NCI-H446 treated with DMSO at 0.1 percent for 48 hours (cell line): ENCODE data around the gene WDFY1.
A peak's percentile ranks its signal among the peaks of the same experiment; 100 is the strongest.

ENCODE experiments used
- DNase-seq: peaks from one replicate; lab custom pipeline; 2025; lab: John Stamatoyannopoulos, UW

Gene WDFY1, protein sequence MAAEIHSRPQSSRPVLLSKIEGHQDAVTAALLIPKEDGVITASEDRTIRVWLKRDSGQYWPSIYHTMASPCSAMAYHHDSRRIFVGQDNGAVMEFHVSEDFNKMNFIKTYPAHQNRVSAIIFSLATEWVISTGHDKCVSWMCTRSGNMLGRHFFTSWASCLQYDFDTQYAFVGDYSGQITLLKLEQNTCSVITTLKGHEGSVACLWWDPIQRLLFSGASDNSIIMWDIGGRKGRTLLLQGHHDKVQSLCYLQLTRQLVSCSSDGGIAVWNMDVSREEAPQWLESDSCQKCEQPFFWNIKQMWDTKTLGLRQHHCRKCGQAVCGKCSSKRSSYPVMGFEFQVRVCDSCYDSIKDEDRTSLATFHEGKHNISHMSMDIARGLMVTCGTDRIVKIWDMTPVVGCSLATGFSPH

DNA sequence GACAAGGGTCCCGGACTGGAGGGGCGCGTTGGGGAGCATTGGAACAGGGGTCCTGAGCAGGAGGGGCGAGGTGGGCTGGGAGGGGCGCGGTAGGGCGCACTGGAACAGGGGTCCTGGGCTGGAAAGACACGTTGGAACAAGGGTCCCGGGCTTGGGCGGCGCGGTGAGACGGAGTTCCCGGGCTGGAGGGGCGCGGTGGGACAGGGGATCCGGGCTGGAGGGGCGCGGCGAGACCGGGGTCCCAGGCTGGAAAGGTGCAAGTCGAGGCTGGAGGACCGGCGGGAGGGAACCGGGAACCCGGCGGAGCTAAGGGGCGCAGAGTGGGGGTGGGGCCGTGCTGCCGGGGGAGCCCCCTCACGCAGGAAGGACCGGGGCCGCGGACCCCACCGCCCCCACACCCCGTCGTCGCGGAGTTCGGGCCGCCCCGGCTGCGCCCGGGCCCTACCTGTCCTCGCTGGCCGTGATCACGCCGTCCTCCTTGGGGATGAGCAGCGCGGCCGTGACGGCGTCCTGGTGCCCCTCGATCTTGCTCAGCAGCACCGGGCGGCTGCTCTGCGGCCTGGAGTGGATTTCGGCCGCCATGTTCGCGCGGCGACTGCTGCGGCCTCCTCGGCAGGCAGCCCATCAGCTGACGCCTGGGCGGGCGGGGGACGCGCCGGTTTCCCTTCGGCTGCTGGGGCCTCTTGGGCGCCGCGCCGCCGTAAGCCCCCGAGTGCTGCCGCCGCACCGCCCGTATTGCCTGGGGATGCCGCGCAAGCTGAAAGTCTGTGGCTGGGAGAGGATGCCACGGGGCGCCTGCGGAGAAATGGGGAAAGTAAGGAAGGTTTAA is at the start of gene WDFY1:
TSS of gene WDFY1 (minus strand) at position 633 of the 829 bp plus-strand sequence. CDS start at position 582, 51 bp downstream.
- DNase-seq: peak; percentile 63

DNA sequence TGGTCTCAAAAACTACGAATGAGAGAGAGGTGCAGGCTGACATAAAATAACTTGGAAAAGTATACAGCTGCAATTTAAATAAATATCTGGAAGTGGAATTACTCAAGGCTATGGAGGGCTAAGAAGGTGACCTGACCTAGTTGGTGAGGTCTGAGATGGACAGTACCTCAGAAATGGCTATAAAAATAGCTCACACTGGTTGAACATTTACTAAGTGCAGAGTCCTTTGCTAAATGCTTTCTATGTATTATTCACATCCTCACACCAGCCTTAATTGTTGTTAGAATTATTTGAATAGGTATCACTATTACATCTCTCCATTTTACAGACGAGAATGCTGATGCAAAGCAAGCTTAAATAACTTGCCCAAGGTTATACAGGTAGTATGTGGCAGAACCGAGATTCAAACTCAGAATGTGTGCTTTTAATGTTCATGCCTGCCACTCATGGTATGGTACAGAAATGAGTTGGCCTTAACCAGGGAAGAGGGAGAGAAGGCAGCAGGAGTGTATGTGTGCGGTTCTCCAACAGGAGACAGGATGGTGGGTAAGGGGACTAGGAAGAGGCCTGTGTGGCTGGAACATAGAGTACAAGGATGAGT is 49.5 kb upstream of the WDFY1 start:
- DNase-seq: no peak

DNA sequence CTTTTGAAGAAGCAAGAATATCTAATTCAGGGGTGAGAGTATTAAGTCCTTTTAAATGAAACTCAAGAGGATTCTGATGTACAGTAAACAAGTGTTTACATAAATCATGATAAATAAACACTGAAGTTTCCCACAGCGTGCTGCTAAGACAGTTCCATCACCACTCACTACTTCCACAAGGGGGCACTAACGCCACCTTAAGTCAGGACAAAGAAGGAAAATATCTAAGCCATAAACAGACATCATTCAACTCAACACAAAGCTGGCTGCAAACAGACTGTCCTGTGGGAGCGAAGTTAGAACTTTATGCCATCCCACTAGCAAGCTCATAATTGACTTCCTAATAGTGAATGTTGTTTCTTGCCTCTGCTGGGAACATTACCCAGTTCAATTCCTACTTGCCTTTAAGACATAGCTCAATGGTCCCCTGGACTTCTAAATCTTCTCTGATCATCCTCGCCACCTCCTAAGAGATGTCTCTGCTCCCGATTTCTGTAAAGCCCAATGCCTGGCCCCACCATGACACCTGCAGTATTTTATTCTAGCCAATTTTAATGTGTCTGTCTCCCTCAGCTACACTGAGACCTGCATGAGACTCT is 48.6 kb upstream of the WDFY1 start:
- peak; percentile 29 for DNase-seq

DNA sequence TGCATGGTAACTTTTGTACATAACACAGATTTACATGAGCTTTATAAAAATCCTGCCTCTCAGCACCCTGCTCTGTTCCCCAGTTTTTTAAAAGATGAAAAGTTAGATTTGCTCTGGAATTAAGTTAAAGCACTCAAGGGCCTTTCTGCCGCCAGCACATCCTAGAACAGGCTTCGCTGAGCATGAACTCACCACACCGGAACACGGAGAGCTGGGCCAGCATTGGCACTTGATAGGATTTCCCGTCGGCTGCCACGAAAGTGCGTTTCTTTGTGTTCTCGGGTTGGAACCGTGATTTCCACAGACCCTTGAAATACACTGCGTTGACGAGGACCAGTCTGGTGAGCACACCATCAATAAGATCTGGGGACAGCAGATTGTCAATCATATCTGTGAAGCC is 46.5 kb upstream of the WDFY1 start:
- DNase-seq: no peak

DNA sequence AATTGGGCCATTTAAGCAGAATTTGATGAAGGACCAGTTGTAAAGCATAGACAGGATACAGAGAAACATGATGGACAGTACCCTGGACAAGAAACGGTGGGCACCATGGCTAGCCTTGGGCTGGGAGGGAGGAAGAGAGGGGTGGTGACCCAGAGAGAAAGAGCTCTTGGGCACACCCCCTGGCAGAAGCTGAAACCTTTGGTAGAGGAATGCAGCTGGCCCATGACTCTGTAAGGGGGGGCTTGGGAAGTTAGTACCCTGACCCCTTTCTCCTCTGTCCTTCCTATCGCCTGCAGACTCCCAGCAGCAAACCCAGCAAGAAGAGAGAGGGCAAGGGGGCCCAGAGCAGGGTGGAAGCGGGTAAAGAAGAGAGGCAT is 44.7 kb upstream of the WDFY1 start:
- no peak for DNase-seq

DNA sequence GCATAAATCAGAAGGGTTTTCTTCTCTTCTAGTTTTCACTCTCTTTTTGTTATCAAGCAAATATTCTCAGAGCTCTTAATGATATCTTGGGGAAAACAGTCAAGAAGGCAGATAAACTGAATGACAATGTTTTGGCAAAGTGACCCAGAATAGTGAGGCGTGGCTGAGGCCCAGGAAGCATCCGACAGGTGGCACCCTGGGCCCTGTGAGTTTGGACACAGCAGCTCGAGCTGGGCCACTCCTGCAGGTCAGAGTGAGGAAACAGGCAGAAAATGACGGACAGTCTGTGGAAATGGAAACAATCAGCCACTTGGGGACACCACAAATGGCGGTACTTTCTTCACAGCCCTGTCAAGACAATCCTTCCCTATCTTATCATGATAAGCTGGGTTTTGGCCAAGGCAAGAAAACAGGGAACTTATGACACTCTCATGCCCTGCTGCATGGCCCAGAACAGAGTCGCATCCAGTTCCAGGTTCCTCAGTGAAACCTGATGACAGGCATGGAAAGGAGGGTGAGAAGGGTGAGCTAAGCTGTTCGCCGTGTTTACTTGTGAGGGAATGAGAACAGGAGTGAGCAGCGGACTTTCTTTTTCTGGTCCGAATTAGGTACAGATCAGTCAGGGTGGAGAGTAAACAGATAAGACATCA is 44.2 kb upstream of the WDFY1 start:
- DNase-seq: no peak

DNA sequence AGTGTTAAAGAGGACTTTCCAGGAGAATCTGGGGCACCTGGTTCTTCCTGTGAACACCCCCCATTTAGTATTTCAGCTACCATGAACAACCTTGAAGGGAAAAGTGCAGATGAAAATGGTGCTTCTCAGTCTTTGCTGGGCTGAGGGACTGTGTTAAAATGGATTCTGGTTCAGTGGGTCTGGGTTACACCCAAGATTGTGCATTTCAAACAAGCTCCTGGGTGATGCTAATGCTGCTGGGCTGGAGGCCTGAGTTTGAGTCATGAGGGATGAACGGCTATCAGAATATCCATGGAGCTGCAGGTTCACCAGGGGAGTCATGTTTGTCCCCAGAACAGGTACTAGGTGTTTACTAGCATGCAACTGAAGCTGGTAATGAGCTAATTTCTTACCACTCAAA is 36.1 kb upstream of the WDFY1 start:
- DNase-seq: no peak

DNA sequence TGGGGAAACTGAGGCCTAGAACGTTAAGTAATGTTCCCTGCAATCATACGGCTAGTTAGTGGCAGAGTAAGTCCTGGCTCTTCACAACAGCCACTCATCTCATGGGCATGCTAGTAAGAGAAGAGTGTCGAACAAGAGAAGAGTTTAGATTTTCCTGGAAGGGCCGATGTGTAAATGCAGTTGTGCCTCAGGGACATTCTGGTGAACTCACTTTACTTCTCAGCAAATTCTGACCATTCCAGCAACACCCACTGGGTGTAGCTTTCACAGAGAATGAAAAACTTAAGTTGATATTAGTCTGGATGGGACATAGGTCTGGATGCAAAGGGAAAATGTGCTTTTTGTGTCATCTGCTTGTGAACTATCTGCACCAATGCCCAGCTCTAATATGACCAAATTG is 35.7 kb upstream of the WDFY1 start:
- no peak for DNase-seq

DNA sequence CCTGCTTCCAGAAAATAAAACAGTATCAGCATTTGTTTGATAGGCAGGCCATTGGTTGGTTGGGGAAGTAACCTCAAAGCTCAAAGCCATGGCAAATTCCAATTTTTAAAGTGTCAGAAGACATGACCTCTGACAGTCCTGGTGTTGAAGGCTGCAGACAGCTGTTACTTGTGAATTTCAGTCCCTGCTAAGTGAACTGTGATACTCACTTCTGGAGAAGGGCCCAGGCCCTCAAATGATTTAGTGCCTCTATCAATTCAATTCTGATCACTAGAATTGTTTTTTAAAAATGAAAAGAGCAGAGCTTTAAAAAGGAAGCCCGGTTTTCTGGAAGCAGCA is 35.2 kb upstream of the WDFY1 start:
- no peak for DNase-seq

DNA sequence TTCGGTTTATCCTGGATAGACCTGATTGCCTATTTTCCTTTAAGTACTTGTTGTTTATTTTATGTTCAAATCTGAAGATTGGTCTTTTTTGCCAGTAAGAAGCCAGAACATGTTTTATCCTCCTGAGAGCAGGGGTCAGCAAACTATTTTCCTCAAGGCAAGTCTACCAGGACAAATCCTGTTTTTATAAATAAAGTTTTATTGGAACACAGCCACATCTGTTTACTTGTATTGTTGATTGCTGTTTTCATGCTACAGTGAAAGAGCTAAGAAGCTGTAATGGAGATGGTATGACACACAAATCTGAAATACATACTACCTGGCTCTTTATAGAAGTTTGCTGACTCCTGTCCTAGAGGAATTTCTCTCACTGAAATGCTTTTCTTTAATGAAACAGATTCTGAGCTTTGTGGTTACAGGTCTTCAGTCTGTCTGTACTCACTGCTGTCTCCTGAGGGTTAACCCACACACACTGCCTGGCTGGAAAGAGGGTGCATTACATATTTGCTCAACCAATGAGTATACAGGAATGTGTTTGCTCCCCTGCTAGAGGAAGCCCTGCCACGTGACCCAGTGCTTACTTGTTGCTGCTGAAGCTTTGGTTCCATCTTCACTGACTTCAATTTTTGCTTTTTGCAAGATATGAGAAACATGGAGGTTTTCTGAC is 34.7 kb upstream of the WDFY1 start:
- DNase-seq: no peak

DNA sequence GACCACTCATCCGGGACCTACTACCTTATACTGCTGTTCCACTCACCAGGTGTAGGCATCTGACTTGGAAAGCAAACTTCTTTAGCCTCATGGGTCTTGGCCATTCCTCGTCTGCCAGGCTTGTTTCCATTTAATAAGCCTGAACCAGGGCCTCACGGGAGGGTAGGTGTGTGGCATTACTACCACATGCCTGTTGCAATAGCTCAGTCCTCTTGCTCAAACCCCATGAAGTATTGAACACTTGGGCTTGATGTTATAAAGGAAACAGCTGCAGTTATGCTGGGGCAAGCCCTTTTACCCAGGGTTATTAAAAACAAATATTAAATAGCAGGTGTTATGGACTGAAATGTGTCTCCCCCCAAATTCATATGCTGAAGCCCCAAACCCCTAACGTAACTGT is 33.3 kb upstream of the WDFY1 start:
- no peak for DNase-seq

DNA sequence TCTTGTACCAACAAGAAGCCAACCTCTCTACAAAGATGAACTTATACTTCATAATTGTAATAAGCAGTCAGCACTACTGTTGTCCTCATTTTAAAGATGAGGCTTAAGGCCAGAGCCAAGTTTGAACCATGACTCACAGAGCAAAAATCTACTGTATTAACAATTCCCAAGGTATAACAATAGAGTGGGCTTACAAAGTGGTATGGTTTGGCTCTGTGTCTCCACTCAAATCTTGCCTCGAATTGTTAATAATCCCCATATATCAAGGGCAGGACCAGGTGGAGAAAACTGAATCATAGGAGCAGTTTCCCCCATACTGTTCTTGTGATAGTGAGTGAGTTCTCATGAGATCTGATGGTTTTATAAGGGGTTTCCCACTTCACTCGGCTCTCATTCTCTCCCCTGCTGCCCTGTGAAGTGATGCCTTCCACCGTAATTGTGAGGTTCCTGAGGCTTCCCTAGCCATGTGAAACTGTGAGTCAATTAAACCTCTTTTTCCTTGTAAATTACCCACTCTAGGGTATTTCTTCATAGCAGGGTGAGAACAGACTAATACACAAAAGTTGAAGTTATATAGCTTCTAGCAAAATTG is 31.6 kb upstream of the WDFY1 start:
- DNase-seq: no peak

DNA sequence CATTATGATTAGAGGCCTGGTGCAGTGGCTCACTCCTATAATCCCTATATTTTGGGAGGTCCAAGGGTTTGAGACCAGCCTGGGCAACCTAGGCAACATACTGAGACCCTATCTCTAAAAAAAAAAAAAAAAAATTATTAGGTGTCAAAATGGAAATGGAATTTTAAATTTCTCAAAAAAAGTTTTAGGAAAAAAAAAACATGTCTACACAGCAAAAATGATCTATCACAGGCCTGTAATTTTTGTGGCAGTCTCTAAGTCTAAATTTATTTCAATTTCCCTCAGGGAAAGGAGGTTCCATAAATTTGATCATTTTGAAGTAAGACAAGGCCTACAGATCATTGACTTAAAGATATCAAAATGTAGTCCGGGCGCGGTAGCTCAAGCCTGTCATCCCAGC is 28.5 kb upstream of the WDFY1 start:
- no peak for DNase-seq

DNA sequence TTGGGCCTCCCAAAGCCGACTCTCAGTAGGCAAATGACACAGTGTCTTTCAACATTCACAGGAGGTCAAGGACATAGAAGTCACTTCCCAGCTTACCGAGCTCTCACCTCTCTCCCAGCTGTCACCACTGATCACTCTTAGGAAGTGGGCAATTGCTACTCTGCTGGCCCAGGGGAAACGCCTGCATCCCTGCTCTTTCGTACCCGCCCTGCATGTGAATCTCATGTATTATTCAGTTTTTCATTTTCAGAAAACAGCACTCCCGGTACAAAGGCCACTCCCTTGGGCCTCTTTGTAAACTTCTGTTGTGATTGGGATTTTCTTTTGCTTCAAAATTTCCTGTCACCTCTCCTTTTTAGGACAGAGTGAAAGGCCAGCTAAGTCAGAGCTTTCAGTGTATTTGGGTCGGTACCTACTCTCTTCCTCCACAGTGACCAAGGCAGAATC is 27.5 kb upstream of the WDFY1 start:
- no peak for DNase-seq

DNA sequence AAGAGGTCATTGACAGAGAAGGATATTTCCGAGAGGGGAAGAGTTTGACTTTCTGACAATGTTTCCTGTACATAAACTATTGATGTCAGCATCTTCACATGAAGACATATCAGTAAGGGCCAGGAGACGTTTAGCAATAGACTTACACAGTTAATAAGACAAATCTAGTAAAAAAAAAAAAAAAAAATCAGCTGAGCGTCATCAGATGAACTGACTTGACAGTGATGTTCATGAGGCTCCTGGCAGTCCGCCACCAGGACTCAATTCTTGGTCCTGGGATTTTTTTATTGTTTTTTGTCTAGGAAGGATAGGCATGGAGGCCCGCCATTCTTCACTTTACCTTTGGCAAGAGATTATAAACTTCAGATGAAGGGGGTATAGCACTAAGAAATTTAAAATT is 26.6 kb upstream of the WDFY1 start:
- no peak for DNase-seq

DNA sequence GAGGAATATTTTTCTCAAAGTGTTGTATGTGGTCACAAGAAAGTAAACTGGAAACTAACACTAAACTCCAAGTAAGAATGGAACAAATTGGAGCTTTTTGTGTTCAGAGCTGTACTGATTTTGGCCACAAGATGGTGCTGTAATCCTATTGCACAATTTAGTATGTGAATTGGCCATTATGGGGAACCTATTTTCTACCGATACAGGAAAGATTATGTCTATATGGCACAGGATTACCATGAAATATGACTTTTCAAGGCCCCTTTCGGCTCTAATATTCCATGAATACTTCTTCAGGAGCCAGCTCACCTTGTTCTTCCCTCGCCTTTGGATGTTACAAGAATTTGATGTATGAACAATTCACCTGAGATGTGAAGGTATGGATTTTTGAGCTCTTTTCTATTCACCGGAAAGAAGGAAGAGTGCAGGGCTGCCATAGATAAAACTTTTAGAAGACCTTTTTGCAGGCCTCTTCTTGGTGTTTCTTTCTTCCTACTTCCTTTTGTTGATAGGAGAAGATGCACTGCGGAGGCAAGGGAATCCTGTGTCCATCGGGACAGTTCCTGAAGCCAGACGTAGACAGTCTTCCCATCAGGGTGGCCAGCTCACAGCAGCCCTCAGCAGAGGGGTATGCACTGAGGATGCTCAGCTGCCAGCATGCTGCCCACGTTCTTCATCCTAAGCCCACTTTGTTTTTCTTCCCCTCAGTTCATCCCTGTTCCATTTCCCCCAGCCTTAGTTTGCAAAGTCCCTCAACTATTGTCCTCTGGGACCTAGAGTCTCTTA is 25.4 kb upstream of the WDFY1 start:
- DNase-seq: peak; percentile 1

DNA sequence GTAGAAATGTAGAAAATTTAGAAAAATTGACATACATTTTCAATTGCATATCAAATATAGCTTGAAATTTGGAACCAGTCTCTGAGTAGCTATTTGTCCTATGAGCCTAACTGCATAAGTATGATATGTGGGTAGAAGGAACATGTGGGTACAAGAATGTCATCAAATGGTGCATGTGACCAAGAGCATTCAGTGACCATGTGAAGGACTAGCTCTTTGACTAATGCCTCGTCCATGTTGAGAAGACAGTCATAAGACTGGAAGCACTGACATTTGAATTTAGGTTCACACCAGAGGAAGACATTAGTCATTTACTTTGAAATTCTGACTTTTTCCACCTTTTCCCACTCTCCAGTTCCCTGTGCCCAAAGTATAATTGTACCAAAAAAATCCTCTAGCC is 24.7 kb upstream of the WDFY1 start:
- no peak for DNase-seq

DNA sequence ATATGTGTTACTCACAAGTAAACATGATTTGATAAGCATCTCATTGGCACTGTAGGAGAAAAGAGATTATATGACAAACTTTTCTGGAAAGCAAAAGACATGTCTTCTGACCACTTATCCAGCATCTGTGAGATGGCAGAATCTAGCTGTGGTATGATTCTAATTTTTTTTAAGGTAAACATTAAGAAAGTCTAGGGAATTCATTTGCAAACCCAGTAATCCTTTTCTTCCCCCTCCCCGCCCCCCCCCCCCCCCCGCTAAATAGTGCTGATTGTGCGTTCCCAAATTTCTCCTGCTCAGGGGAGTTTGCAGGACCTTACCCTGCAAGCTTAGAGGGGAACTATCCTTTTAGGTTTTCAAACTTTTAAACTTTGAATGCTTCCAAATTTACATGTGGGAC is 24.2 kb upstream of the WDFY1 start:
- no peak for DNase-seq

DNA sequence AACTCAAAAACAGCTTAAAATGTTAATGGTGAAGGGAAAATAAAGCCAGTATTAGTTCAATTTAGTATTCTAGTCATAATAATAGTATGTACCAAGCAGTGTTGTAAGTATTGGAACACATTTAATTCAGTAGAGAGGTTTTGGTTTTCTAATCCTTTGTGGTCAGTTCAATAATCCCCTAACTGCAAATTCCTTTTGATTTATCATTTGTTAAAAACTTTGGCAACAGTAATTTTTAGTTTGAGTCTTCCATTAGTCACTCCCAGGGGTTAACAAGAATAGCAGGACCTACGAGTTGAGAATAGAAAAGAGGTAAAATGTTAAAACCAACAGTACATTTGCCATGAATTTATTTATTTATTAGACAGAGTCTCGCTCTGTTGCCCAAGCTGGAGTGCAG is 22.8 kb upstream of the WDFY1 start:
- no peak for DNase-seq

DNA sequence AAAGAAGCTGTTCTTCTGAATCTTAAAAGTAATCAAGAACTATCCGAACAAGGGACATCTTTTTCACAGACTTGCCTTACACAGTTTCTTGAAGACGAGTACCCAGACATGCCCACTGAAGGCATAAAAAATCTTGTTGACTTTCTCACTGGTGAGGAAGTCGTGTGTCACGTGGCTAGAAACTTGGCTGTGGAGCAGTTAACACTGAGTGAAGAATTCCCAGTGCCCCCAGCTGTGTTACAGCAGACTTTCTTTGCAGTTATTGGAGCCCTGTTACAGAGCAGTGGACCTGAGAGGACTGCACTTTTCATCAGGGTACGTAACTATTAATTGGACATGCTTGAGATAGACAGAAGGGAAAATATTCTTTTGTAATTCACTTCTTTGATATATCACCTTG is 14.6 kb upstream of the WDFY1 start:
- no peak for DNase-seq
